Activated CD4-positive, alpha-beta T cell treated with anti-CD3 and anti-CD28 coated beads, Interleukin-2, amount 50 U/mL, for 16 hours (primary cell): Measurements from ENCODE around the gene RAB7B.
"Not testable (repeated sequence)": the region's sequence is repeated elsewhere in the genome, so short reads cannot be mapped to it uniquely, and the experiment has no call there.

Source experiments
- DNase-seq: peaks from one replicate; pipeline ENCODE4 v3.0.0-alpha.2; 2020

The RAB7B gene

DNA sequence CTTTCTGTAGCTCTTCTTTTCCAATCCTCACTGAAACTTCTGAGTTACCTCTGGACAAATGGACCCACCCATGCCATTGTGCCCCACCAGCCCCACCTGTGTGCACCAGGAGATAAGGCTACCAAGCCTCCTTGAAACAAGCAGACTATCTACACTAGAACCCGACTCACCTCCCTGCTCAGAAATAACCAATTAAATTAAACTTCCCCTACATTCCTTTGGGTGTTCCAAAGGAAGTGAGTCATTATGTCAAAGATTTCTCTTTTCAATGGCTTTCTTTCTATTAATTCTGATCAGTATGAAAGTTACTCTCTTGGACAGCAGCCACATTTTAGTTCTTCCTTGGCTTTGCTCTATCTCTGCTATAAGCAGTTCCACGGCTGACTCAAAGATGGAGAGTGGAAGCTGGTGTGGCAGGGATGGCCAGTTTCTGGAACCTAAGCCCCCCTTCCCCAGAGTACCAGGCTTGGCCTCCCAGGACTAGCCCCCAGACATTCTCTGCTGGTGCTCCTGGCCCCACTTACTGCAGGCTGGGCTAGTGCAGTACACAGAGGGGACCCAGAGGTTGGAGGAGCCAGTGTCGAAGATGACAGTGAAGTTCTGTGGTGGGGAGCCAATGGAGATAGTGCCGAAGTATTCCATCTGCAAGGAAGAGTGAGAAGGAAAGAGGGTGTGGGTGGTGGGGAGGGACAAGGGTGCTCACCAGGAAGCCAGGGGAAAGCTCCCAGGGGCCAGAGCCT lies 18.6 kb upstream of the RAB7B start:
- DNase-seq = no peak

DNA sequence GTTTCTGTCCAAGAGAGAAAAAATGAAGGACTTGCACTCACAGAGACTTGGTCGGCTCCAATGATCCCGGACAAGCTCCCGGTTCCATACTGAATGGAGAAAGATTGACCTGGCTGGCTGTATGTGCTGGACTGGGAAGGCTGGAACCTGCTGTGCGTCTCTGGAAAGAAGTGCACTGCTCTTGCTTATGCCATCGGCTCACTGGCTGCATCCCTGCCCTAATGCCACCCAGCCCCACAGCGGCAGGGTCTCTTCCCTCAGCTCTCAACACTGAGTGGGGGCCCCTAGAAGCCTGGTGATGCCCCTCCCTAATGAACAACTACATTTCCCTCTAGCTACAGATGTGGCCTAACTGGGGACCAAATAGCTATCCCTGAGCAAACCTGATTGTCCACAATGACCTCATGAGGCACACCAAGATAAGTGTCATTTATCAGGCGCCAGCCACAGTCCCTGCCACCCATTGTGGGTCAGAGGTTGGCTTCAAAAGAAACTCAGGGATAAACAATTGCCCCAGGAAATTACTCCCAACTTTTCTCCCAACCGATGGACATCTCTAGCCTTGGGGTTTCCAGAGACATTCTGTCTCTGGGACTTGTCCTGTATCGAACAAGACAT lies 17.9 kb upstream of the RAB7B start:
- no peak for DNase-seq

DNA sequence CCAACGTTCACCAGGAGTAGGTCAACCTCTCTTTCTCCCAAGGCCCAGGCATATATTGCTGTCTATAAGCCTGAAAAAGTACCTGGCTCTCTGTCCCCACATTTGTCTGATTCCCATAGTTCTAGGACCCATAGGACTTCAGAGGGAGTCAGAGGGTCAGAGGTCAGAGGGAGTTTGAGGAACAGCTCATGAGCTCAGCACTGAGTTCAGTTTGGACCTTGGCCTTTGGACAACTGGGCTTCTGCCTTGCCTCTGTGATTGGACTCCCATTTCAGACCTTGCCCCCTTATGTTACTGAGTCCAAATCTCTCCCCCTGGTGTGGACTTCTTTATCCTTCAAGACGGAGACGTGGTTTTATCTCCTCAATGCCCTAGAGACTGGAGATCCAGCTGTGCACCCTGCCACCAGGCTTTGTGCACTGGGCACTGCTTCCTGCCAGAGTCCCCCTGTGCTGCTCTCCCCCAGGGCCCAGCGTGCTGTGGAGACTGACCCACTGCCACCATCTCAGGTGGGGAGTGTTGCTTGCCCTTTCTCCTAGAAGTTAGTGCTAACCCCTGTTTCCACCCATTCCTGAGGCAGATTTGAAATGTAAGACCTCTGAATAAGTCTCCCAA lies 17.3 kb upstream of the RAB7B start:
- no peak for DNase-seq

GRCh38 chr1:206015071-206015470 lies 11.9 kb upstream of the RAB7B start:
- DNase-seq = no peak

GRCh38 chr1:206014601-206015000 lies 11.4 kb upstream of the RAB7B start:
- DNase-seq = no peak

DNA sequence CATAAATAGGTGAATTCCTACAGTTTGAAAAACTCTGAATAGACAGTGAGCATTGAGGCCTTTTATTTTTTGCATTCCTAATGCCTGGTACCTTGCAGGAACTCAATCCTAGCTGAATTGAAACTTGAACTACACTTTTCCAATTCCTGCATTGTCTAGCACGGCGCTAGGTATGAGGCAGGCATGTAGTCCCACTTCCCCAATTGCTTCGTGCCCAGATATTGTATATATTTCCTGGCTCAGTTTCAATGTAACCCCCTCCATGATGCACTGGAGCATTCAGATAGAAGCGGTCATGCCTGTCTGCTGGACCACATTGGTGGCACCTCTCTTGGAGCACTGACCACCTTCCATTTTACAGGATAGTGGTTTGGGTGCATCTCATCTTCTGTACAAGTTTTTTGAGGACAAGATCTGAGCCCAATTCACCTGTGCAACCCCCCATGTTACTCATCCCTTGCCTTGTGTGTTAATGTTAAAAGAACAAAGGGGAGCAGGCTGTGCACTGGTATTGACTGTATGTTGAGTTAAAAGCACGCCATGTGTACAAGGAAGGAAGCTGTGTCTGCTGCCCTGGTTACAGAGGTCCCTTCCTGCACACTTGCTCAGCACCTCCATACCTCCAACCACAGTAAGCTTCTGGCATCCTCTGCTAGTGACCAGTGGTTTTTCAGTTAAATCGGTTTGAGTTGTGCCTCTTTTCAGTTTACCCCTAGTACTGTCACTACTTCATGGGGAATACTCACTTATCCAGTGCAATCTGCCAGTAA lies 10.0 kb upstream of the RAB7B start:
- no peak for DNase-seq

DNA sequence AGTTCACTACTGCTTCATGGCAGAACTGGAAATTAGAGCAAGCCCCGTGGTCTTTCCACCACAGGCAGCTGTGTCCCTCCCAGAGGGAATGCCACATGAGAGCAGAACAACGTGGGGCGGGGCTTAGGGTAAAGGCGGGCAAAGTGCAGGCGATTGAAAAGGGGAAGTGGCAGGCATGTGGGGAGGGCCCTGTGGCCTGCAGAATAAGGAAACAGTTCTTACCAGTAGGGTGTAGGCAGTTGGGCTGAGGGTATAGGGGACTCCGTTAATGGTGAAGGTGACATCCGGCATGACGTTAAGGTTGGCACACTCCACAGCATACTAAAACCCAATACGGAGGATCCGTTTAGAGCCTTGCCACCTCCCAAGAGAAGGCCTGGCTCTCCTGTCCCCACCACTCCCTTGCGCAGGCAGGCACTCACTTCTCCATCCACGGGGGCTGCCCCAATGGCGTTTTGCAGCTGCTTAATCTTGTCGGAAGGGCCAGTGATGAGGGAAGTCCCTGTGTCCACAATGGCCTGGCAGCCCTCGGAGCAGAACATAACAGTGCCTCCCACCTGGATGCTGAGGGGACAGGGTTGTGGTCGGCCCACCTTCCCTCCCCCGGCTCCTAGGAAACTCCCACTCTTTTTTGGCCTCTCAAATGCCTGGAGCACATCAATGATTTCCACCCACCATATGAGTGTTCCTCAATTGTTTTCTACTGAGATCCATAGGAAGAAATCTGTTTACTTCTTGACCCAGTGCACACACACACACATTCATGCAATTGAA lies 9.1 kb upstream of the RAB7B start:
- peak; percentile 14 for DNase-seq

- peak; percentile 10 for DNase-seq
Measured at GRCh38 chr1:206011057-206011456, 7.9 kb upstream of the RAB7B start.

DNA sequence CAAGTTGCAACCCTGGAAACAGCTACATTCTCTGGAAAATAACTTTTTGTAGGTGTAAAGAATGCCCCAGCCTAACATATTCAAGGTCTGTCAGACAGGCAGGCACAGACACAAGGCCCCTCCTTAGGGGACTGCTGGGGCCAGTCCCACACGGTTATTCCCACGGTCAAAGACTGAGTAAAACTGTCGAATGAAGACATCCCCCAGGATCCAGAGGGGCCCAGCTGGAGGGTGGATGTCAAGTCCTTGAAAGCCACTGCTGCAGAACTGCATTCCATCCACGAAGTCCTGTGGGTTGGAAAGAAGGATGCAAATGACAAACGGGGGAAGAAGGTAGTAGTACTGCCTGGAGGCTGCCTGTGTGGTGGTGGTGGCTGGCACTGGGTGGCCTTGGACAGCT lies 6.9 kb upstream of the RAB7B start:
- no peak for DNase-seq

GRCh38 chr1:206006946-206007345 lies 3.8 kb upstream of the RAB7B start:
- DNase-seq = no peak

DNA sequence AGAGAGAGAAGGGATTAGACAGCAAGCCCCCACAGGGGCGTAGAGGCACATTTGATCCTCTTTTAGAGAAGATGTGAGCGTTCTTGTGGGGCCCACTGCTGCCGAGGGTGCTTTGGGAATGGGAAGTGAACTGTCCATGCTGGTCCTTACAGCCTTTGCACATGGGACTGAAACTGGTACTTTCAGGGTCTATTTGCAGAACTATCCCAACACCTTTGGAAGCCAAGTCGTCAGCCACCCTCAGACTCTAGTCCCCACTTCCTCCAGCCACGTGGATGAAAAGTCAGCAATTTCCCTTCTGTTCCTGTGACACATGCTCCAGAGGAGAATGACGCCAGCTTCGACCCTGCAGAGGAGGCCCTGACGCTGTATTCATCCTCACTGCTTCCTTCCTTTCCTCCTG lies 2.6 kb upstream of the RAB7B start:
- no peak for DNase-seq

- DNase-seq = no peak
Measured at GRCh38 chr1:206005234-206005633, 2.0 kb upstream of the RAB7B start.

DNA sequence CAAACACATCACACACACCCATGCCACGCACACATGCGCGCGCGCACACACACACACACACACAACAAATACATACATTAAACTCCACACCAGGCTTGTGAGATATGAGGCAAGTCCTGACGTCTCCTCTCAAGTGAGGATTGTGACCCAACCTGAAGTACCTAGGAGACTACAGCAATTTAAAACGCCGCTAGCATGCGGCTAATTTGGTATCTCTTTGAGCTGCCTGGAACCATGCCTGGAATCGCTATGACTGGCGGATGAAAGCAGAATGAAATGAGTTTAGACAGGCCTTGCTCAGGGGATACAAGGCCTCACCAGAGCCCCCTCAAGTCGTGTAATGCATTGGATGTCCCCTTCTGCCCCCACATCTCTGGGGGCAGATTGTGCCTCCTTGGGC lies 1.6 kb upstream of the RAB7B start:
- DNase-seq = no peak

GRCh38 chr1:206003854-206004800 lies 932 bp upstream of the RAB7B start:
- no peak for DNase-seq

DNA sequence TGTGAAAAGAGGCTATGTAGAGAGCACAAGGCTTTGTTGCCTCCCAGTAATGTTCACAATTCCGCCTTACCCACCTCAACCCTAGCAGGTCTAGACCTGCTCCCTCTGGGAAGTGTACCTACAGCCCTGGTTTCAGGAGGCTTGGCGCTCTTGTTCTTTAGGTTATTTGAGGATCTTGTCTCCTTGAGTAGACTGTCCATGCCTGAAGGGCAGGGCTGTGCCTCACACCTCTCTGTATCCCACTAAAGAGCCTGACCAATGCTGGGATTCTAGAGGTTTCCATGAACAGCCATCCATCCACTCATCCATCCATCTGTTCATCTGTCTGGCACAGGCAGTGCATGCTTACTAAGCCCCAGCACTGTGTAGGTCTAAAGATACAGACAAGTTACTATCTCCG lies 1.0 kb downstream of the RAB7B start:
- no peak for DNase-seq

GRCh38 chr1:206001476-206001888 lies 1.7 kb downstream of the RAB7B start:
- DNase-seq = peak; percentile 54

DNA sequence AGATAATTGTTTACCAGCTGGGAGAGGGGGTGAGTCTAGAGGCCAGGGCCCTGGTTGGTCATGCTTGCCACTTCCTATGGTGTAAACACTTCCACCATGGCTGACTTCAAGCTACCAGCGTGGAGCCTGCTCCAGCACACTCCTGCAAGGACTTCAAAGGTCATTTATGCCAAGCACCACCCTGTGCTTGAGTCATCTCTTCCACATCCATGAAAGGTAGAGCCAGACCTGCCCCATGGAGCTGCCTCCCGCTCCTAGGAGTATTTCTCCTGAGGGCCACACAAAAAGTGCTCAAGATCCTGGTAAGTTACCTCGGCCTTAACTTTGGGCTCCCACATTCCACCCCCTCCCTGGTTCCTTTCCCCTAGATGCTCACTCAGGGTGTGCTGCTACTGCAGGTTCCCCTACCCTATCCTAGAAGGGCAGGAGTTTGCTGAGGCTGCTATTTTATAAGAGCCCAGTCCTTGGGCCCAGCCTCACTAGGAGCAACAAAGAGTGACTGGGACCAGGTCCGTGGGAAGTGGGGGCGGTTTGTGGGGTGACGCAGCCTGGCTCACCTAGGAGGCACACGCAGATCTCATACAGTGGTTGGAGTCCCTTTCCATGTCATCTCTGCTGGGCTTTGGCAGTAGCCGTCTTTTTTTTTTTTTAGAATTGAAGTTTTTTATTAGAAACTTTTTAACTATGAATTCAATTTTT lies 2.4 kb downstream of the RAB7B start:
- DNase-seq = no peak

- DNase-seq = no peak
Measured at GRCh38 chr1:205998457-205999241, 4.5 kb downstream of the RAB7B start.

GRCh38 chr1:205996641-205997040 lies 6.6 kb downstream of the RAB7B start:
- DNase-seq = not testable (repeated sequence)

DNA sequence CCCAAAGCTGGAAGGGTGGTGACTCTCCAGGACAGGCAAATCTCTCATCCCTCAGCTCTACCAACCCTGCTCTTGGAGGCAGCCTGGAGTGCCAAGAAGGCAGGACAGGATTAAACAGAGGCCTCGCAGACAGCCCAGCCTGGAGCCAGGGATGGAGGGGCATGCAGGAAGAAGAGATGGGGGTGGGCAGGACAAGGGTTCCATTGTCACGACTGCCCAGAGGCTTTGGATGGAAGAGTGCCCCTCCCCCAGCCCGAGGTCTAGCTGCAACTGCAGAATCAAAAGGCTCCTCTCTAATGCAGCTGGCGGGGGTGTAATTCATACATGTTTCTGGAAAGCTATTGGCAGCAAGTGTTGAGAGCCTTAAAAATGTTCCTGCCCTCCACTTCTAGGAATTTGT lies 8.8 kb downstream of the RAB7B start:
- DNase-seq = no peak
